HG02623 (cell line): Measurements from ENCODE around the gene COL6A3.

Source experiments
- ATAC-seq: cut with Tn5 transposase; IDR thresholded peaks from one replicate; pipeline ENCODE4 v1.9.1; 2021; ENCODE audit warnings: moderate library complexity; ENCODE audit not compliant: unreplicated experiment

Gene COL6A3

GRCh38 chr2:237350597-237350996, 63.4 kb downstream of the COL6A3 start:
- ATAC-seq, result no peak

GRCh38 chr2:237350070-237350469, 63.9 kb downstream of the COL6A3 start:
- no peak for ATAC-seq

GRCh38 chr2:237348281-237348865, 65.6 kb downstream of the COL6A3 start:
- ATAC-seq, result no peak

GRCh38 chr2:237345891-237346640, 67.9 kb downstream of the COL6A3 start:
- ATAC-seq, result no peak

GRCh38 chr2:237345411-237345810, 68.6 kb downstream of the COL6A3 start:
- no peak for ATAC-seq

- no peak for ATAC-seq
These were observed 69.0 kb downstream of the COL6A3 start for GRCh38 chr2:237344942-237345341.

GRCh38 chr2:237343993-237344392, 70.0 kb downstream of the COL6A3 start:
- ATAC-seq, result no peak

- ATAC-seq, result no peak
These were observed 72.1 kb downstream of the COL6A3 start for GRCh38 chr2:237341872-237342271.

- ATAC-seq, result no peak
These were observed 76.4 kb downstream of the COL6A3 start for GRCh38 chr2:237337586-237337985.

GRCh38 chr2:237336131-237336530, 77.8 kb downstream of the COL6A3 start:
- no peak for ATAC-seq

GRCh38 chr2:237333748-237334147, 80.2 kb downstream of the COL6A3 start:
- ATAC-seq, result no peak

- ATAC-seq, result no peak
These were observed 83.4 kb downstream of the COL6A3 start for GRCh38 chr2:237330541-237330940.

GRCh38 chr2:237327175-237327950, 86.6 kb downstream of the COL6A3 start:
- ATAC-seq, result no peak

- ATAC-seq, result no peak
These were observed 87.4 kb downstream of the COL6A3 start for GRCh38 chr2:237326266-237327171.

- ATAC-seq, result no peak
These were observed 89.1 kb downstream of the COL6A3 start for GRCh38 chr2:237324837-237325236.

- ATAC-seq, result no peak
These were observed 89.5 kb downstream of the COL6A3 start for GRCh38 chr2:237324405-237324831.

GRCh38 chr2:237323656-237324055, 90.3 kb downstream of the COL6A3 start:
- no peak for ATAC-seq

GRCh38 chr2:237322564-237322963, 91.4 kb downstream of the COL6A3 start:
- no peak for ATAC-seq

GRCh38 chr2:237321746-237322145, 92.2 kb downstream of the COL6A3 start:
- ATAC-seq, result no peak

- no peak for ATAC-seq
These were observed 93.0 kb downstream of the COL6A3 start for GRCh38 chr2:237320801-237321560.
